Testis (tissue), 3 donors: ENCODE measurements around the gene AVL9. TPM values are rescaled to one million over a fixed set of nuclear protein-coding genes. Genes with fewer than 3 reads are reported as not detected.

ENCODE experiments used
- DNase-seq: peaks from one replicate; pipeline ENCODE4 v3.0.0-alpha.2; 2019
- H3K27ac ChIP-seq, 2 donors: fragments of 200-600 bp; sonication (generic); one replicate each; pipeline ENCODE4 v1.5.1; 2019
- H3K27me3 ChIP-seq: fragments of 200-600 bp; sonication (generic); one replicate; pipeline ENCODE4 v1.5.1; 2019
- H3K36me3 ChIP-seq: fragments of 200-600 bp; sonication (generic); one replicate; pipeline ENCODE4 v1.5.1; 2017; ENCODE audit warnings: low read depth; ENCODE audit errors: missing control alignments
- H3K4me1 ChIP-seq: fragments of 200-600 bp; sonication (generic); one replicate; pipeline ENCODE4 v1.5.1; 2019
- H3K4me3 ChIP-seq, 2 donors: fragments of 200-600 bp; sonication (generic); one replicate each; pipeline ENCODE4 v1.5.1; 2017 to 2019
- H3K9me3 ChIP-seq: fragments of 200-600 bp; sonication (generic); one replicate; pipeline ENCODE4 v1.5.1; 2017
- POLR2A ChIP-seq: fragments of 450-650 bp; IDR thresholded peaks from one replicate; pipeline ENCODE4 v1.6.1; 2017; ENCODE audit warnings: antibody characterized with exemption, mild to moderate bottlenecking, moderate library complexity
- WGBS, 2 donors: methylation state at CpG; one replicate each; pipeline ENCODE4 v1.1.5; 2018; 5-methylcytosine and 5-hydroxymethylcytosine counted together
- intact Hi-C: fragments of 100-400 bp; cut with DNase I; formaldehyde crosslinking; loops from one replicate; pipeline ENCODE4 v1.15.1; 2023; ENCODE audit warnings: low total_unique reads
- polyA plus RNA-seq: library from polyadenylated mRNA; stranded (reverse); fragments of 350-450 nt; fragmentation: Illumina TruSeq; extraction: RNeasy Lipid Tissue Mini Kit (QIAGEN cat#74804); gene quantifications from one replicate; pipeline ENCODE4 v1.2.3, GENCODE V29; 2014; ENCODE audit warnings: low read depth, low replicate concordance; ENCODE audit not compliant: insufficient read depth
- total RNA-seq, 2 donors: library from RNA; depleted of rRNA; stranded (reverse); fragments of >200 nt; gene quantifications; one replicate each; pipeline ENCODE4 v1.2.3, GENCODE V29; 2016
- TF ChIP-seq, protein P1 (sequence below), 3 experiments: fragments of 450-650 bp in 2 of 3; fragments of 200-600 bp in 1 of 3; sonication (generic) in 1 of 3; IDR thresholded peaks; one replicate each; pipeline ENCODE4 v1.5.1; 2016 to 2019; ENCODE audit warnings: antibody characterized with exemption in 3 of 3, mild to moderate bottlenecking in 2 of 3, moderate library complexity in 1 of 3

Gene AVL9
- total and polyA plus RNA-seq, 3 donors from 2014 or later, result 27.5 to 49.1 (median 46.8) TPM

DNA sequence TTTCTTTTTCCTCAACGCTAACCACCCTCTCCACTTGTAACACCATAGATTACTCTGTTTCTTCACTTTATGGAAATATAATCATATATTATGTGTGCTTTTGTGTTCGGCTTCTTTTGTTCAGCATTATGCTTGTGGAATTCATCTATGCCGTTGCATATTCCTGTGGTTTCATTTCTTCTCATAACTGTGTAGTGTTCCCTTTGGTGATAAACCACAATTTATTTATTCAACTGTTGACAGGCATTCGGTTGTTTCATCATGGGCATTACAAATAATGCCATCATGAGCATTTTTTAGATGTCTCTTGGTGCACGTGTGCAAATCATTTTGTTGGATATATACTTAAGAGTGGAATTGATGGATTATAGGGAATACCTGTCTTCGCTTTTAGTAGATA lies 12.1 kb downstream of the AVL9 start:
- intact Hi-C loops, result no loop called here
- Histone ChIP-seq H3K4me1 (no peaks in the 10 kb centered on the region), H3K27ac (no peak overlapping the region), H3K36me3 (no peaks in the 10 kb centered on the region), H3K4me3 (no peak overlapping the region), H3K9me3 (no peaks in the 10 kb centered on the region), H3K27me3 (no peaks in the 10 kb centered on the region)
- TF ChIP-seq, protein P1, sequence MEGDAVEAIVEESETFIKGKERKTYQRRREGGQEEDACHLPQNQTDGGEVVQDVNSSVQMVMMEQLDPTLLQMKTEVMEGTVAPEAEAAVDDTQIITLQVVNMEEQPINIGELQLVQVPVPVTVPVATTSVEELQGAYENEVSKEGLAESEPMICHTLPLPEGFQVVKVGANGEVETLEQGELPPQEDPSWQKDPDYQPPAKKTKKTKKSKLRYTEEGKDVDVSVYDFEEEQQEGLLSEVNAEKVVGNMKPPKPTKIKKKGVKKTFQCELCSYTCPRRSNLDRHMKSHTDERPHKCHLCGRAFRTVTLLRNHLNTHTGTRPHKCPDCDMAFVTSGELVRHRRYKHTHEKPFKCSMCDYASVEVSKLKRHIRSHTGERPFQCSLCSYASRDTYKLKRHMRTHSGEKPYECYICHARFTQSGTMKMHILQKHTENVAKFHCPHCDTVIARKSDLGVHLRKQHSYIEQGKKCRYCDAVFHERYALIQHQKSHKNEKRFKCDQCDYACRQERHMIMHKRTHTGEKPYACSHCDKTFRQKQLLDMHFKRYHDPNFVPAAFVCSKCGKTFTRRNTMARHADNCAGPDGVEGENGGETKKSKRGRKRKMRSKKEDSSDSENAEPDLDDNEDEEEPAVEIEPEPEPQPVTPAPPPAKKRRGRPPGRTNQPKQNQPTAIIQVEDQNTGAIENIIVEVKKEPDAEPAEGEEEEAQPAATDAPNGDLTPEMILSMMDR (IDR thresholded peaks at IDR 0.05), result no peak
- TF ChIP-seq POLR2A, result no peak
- no peak for DNase-seq
- 92 to 97% methylated on average over 6 of the region's 6 CpGs for WGBS, 2 donors

DNA sequence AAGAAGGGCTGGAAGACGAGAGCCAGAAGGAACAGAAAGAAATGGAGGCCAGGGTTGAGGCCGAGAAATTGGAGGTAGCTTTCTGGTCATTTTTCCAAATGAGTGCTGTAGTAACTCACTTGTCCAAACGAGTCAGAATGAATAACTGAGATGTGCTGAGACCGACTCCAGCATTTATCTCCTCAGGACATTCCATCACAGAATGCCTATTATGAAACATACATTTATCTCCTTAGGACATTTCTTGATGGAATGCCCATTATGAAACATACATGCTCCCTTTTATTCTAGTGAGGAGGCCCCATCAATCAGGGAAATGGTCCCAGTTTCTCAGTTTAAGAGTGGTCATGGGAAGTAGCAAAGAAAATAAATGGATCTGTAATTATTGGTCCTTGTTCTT lies 16.5 kb downstream of the AVL9 start:
- Histone ChIP-seq H3K9me3 (no peaks in the 10 kb centered on the region), H3K4me3 (no peak overlapping the region), H3K27ac (no peak overlapping the region), H3K36me3 (no peaks in the 10 kb centered on the region), H3K27me3 (no peaks in the 10 kb centered on the region), H3K4me1 (no peaks in the 10 kb centered on the region)
- WGBS, 2 donors, result 73 to 88% methylated on average over 4 of the region's 4 CpGs
- TF ChIP-seq, protein P1 (IDR thresholded peaks at IDR 0.05), result no peak
- no peak for TF ChIP-seq POLR2A
- intact Hi-C loops, result no loop called here
- no peak for DNase-seq

DNA sequence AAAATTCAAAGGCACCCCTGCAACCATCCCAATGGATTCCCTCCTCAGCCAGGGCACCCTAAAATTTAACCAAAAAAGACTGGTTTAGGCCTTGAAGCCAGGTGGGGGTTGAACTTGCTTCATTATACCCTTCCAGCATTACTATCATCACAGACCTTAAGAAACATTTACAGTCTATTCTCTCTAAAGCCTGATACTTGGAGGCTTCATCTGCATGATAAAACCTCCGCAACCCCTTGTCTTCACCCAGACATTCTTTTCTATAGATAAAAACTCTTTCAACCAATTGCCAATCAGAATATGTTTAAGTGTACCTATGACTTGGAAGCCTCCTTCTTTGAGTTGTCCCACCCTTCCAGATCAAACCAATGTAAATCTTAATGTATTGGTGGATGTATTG lies 17.9 kb downstream of the AVL9 start:
- DNase-seq, result no peak
- no peaks in the 10 kb centered on the region for H3K36me3 ChIP-seq
- no peak overlapping the region for H3K27ac ChIP-seq
- 85 to 94% methylated on average over 1 of the region's 1 CpG for WGBS, 2 donors
- no peaks in the 10 kb centered on the region for H3K4me1 ChIP-seq
- no peaks in the 10 kb centered on the region for H3K27me3 ChIP-seq
- H3K4me3 ChIP-seq, result no peak overlapping the region
- no peaks in the 10 kb centered on the region for H3K9me3 ChIP-seq
- intact Hi-C loops, result no loop called here
- TF ChIP-seq, protein P1 (IDR thresholded peaks at IDR 0.05), result no peak

DNA sequence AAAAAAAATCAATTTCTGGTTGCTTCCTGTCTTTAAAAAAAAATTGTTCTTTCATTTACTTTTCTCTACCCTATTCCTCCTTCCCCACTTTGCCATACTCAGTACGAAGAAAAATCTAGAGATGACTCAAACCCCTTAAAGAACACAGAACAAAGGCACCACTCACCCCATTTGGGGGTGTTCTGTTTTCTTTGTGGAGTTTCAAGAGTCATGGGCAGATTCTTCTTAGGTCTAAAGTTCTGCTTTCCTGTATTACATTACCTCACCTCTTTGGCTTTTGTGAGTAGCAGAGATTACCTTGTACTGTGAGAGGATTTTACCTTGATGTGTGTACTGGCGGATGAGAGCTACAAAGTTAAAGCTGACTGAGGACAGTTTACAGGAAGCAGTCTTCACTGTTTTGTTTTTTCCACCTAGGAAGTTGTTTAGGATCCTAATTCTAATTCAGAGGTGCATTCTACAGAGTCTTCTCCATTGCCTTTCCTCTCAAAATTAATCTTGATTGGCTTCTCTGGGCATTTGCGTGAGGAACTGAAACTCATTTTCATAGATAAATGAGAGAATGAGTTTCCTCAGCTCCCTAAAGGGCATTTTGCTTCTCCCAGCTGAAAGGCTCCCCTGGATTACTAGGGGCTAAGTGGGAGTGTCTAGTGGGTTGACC lies 20.7 kb downstream of the AVL9 start:
- H3K27ac ChIP-seq, result no peak overlapping the region
- H3K4me3 ChIP-seq, result no peak overlapping the region
- H3K9me3 ChIP-seq, result no peaks in the 10 kb centered on the region
- WGBS, 2 donors, result 78 to 96% methylated on average over 3 of the region's 3 CpGs
- no peaks in the 10 kb centered on the region for H3K27me3 ChIP-seq
- intact Hi-C loops, result no loop called here
- H3K36me3 ChIP-seq, result no peaks in the 10 kb centered on the region
- no peak for DNase-seq
- no peaks in the 10 kb centered on the region for H3K4me1 ChIP-seq
- no peak for TF ChIP-seq POLR2A
- TF ChIP-seq, protein P1 (IDR thresholded peaks at IDR 0.05), result no peak

DNA sequence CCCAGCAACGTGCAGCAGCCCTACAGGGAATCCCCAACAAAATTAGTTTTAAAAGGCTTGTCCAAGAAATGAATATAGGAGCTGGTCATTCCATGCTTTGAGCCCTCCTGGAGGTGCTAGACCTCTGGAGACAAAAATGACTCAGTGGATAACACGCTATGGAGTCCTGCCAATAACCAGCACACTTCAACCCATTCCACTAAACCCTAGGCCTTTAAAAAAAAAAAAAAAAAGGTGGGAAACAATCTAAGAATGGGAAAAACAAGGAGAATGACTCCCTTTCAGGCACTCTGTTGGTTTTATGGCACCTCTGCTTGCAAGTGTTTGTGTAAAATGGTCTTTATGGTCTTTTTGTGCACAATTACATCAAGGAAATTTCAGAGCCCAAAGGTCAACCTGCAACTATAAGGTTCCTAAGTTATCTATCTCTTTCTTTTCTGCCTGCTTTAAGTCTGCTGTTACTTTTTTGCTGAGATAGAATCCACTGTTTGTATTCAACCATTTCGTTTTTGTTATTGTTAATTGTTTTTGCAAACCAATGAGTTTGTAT lies 21.3 kb downstream of the AVL9 start:
- TF ChIP-seq, protein P1 (IDR thresholded peaks at IDR 0.05), result no peak
- TF ChIP-seq POLR2A, result no peak
- no peaks in the 10 kb centered on the region for H3K9me3 ChIP-seq
- intact Hi-C loops, result no loop called here

More for the DNA sequence above, 21.3 kb downstream of the AVL9 start:
- Histone ChIP-seq H3K27me3 (no peaks in the 10 kb centered on the region), H3K4me1 (no peaks in the 10 kb centered on the region), H3K36me3 (no peaks in the 10 kb centered on the region), H3K4me3 (no peak overlapping the region), H3K27ac (no peak overlapping the region)
- no peak for DNase-seq
- whole genome bisulfite sequencing, 2 donors, result 67 to 75% methylated on average over 3 of the region's 3 CpGs
